HG02938 (cell line): ENCODE data around the gene ASB7.
"Not testable (repeated sequence)": the region's sequence is repeated elsewhere in the genome, so short reads cannot be mapped to it uniquely, and the experiment has no call there.

ENCODE experiments used
- ATAC-seq: cut with Tn5 transposase; IDR thresholded peaks from one replicate; pipeline ENCODE4 v1.9.1; 2021; ENCODE audit warnings: mild to moderate bottlenecking, moderate library complexity; ENCODE audit not compliant: unreplicated experiment

ASB7 gene

GRCh38 chr15:100602064-100602822 lies at the start of gene ASB7, which contains the start of gene LINS1:
Gene ASB7, plus strand, starts transcription at chr15:100602589. Its CDS starts 9,628 bp downstream, at chr15:100612217.
Gene LINS1, minus strand, starts transcription at chr15:100602184. Its CDS starts 21,342 bp downstream, at chr15:100580842.
- ATAC-seq: peak; percentile 86

- no peak for ATAC-seq
Observed at GRCh38 chr15:100553468-100553867, 48.9 kb upstream of the ASB7 start.

- ATAC-seq: no peak
Observed at GRCh38 chr15:100558771-100559254, 43.6 kb upstream of the ASB7 start.

- ATAC-seq: no peak
Observed at GRCh38 chr15:100559330-100559729, 43.1 kb upstream of the ASB7 start.

- ATAC-seq: no peak
Observed at GRCh38 chr15:100560323-100560722, 42.1 kb upstream of the ASB7 start.

GRCh38 chr15:100565591-100565990 lies 36.8 kb upstream of the ASB7 start:
- no peak for ATAC-seq

- no peak for ATAC-seq
Observed at GRCh38 chr15:100566850-100567628, 35.4 kb upstream of the ASB7 start.

- ATAC-seq: no peak
Observed at GRCh38 chr15:100569391-100569790, 33.0 kb upstream of the ASB7 start.

GRCh38 chr15:100570275-100570674 lies 32.1 kb upstream of the ASB7 start:
- ATAC-seq: peak; percentile 15

GRCh38 chr15:100570735-100571313 lies 31.6 kb upstream of the ASB7 start:
- ATAC-seq: peak; percentile 91

- no peak for ATAC-seq
Observed at GRCh38 chr15:100571592-100572167, 30.7 kb upstream of the ASB7 start.

GRCh38 chr15:100572362-100572983 lies 29.9 kb upstream of the ASB7 start:
- no peak for ATAC-seq

- no peak for ATAC-seq
Observed at GRCh38 chr15:100573526-100573925, 28.9 kb upstream of the ASB7 start.

GRCh38 chr15:100580414-100580813 lies 22.0 kb upstream of the ASB7 start:
- ATAC-seq: no peak

GRCh38 chr15:100588638-100589242 lies 13.6 kb upstream of the ASB7 start:
- no peak for ATAC-seq

- not testable (repeated sequence) for ATAC-seq
Observed at GRCh38 chr15:100591163-100591562, 11.2 kb upstream of the ASB7 start.

GRCh38 chr15:100591835-100592234 lies 10.6 kb upstream of the ASB7 start:
- no peak for ATAC-seq

- no peak for ATAC-seq
Observed at GRCh38 chr15:100592898-100593297, 9.5 kb upstream of the ASB7 start.

- no peak for ATAC-seq
Observed at GRCh38 chr15:100593431-100593830, 9.0 kb upstream of the ASB7 start.

GRCh38 chr15:100595964-100596363 lies 6.4 kb upstream of the ASB7 start:
- no peak for ATAC-seq
